ENCODE measurements around the gene TBX20.

GRCh38 chr7:35250941-35251340, 3.0 kb downstream of the TBX20 start:
- TF ChIP-seq REST (IDR thresholded peaks at IDR 0.05; ENCODE audit: borderline replicate concordance) = no peak
- TF ChIP-seq REST (CRISPR knock-in tag; IDR thresholded peaks at IDR 0.05; ENCODE audit: low read depth) = no peak
- TF ChIP-seq SP1 (CRISPR knock-in tag; IDR thresholded peaks at IDR 0.05) = no peak

Data from K562 (cell line).